Measurements from ENCODE around the gene AGAP1. TPM values are rescaled to one million over a fixed set of nuclear protein-coding genes. Genes with fewer than 3 reads are reported as not detected.

Gene AGAP1
- total and polyA plus RNA-seq, 2 donors (not counting 3 experiments of a cell fraction or from before 2014, with no cell fraction given): 10.2 to 20.9 TPM

DNA sequence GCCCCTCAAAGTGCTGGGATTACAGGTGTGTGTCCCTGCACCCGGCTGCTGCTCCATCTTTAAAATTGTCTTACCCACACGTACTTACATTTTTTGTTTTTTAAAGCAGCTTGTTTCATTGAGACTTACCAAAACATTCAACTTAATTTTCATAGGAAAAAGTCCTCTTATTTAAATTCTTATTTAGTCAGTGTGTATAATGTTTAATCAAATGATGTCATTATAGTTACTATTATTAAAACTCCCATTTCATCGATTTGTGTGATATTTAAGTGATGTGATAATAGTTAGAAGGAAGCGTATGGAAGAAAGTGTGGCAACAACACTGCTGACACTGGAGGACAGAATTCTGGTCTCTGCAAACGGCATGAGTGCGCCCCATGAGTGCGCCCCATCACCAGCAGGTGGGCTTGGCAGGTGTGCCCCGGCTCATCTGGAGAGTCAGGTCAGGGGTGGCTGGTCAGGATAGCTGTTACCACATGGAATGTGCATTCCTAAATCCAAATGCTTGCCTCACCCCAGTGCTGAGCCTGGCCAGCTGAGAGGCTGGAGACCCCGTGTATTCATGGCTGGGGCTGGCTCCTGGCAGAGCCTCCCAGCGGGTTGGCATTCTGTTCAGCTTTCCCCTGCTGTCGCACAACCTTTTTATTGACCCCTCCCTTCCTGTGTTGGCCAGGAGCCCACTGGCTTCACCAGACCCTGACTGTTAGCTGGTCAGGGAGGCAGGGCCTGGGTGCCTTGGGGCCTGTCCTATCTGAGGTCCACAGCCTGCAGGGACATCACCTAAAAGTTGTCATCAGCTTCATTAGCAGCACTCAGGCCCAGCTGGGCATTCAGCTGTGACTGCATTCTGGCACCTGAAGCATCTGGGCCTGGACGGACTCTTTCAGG is 79.7 kb downstream of the AGAP1 start:
- Histone ChIP-seq H2AFZ (ENCODE audit: low read depth, low read length) (no peak overlapping the region), H4K20me1 (replicated peaks; ENCODE audit: control insufficient read depth, extremely low read depth, insufficient read depth, low read length) (no peaks in the 10 kb centered on the region), H3K9ac (replicated peaks; ENCODE audit: extremely low read depth, insufficient read depth, low read length) (no peak overlapping the region), H3K27ac (ENCODE audit: insufficient read depth, low read depth, low read length) (no peak overlapping the region), H3K79me2 (ENCODE audit: control insufficient read depth, insufficient read depth, low read length) (no peaks in the 10 kb centered on the region), H3K9me1 (replicated peaks; ENCODE audit: control insufficient read depth, extremely low read depth, insufficient read depth, low read length) (no peaks in the 10 kb centered on the region), H3K27me3 (ENCODE audit: control insufficient read depth in 2 of 2, insufficient read depth in 2 of 2, low read length in 2 of 2) (no peaks in the 10 kb centered on the region), H3K9me3 (replicated peaks; ENCODE audit: control insufficient read depth, insufficient read depth, low read length) (no peaks in the 10 kb centered on the region), H3K4me3 (replicated peaks in 1 of 3; ENCODE audit: insufficient read depth in 1 of 3, low read depth in 1 of 3, low read length in 3 of 3) (no peak overlapping the region), H3K4me2 (ENCODE audit: insufficient read depth, low read length) (no peak overlapping the region), H3K4me1 (ENCODE audit: control insufficient read depth, extremely low read depth, insufficient read depth, low read length) (no peaks in the 10 kb centered on the region), H3K36me3 (ENCODE audit: control insufficient read depth in 2 of 2, extremely low read depth in 1 of 2, insufficient read depth in 2 of 2, low read length in 2 of 2) (no peaks in the 10 kb centered on the region)
- ChIA-PET POLR2A (interaction anchor here (0.6 kb wide), 1 partner anchor 33 kb away, joined by 8 read pairs; no protein-coding TSS in a partner anchor), CTCF (interaction anchor here (1.1 to 2.5 kb wide), 4 partner anchors 20 to 457 kb away, joined by 3 to 7 read pairs (median 4); no protein-coding TSS in a partner anchor)
- dilution Hi-C loops (cut with MboI; ENCODE audit: extremely low pct_ligation_motif_present, low sequenced_read_pairs): no loop called here
- intact Hi-C loops (cut with micrococcal nuclease): no loop called here
- TF ChIP-seq MYC (IDR thresholded peaks at IDR 0.05; ENCODE audit: low read depth, low read length) (no peak), POLR2AphosphoS5 (IDR thresholded peaks at IDR 0.05; ENCODE audit: insufficient read depth, low read depth, low read length) (no peak), JUN (IDR thresholded peaks at IDR 0.05; ENCODE audit: borderline replicate concordance, insufficient read depth, insufficient read length, low read depth) (no peak), EZH2 (IDR thresholded peaks at IDR 0.05; ENCODE audit: borderline replicate concordance, low read depth, low read length, severe bottlenecking) (no peak), FOS (IDR thresholded peaks at IDR 0.05; ENCODE audit: borderline replicate concordance, insufficient read depth, low read length) (no peak), POLR2A (IDR thresholded peaks at IDR 0.05; ENCODE audit: low read depth, low read length) (no peak), GATA2 (IDR thresholded peaks at IDR 0.05; ENCODE audit: insufficient read depth, insufficient read length, low read depth, low read length) (no peak)
- TF ChIP-seq, protein P1, sequence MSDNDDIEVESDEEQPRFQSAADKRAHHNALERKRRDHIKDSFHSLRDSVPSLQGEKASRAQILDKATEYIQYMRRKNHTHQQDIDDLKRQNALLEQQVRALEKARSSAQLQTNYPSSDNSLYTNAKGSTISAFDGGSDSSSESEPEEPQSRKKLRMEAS (IDR thresholded peaks at IDR 0.05; ENCODE audit: insufficient read depth, insufficient read length): no peak
- TF ChIP-seq, protein P2, sequence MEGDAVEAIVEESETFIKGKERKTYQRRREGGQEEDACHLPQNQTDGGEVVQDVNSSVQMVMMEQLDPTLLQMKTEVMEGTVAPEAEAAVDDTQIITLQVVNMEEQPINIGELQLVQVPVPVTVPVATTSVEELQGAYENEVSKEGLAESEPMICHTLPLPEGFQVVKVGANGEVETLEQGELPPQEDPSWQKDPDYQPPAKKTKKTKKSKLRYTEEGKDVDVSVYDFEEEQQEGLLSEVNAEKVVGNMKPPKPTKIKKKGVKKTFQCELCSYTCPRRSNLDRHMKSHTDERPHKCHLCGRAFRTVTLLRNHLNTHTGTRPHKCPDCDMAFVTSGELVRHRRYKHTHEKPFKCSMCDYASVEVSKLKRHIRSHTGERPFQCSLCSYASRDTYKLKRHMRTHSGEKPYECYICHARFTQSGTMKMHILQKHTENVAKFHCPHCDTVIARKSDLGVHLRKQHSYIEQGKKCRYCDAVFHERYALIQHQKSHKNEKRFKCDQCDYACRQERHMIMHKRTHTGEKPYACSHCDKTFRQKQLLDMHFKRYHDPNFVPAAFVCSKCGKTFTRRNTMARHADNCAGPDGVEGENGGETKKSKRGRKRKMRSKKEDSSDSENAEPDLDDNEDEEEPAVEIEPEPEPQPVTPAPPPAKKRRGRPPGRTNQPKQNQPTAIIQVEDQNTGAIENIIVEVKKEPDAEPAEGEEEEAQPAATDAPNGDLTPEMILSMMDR (IDR thresholded peaks at IDR 0.05; ENCODE audit: extremely low read depth in 1 of 2, insufficient read depth in 1 of 2, low read depth in 1 of 2, low read length in 2 of 2): no peak
- no TSS peak for BruUV-seq (replicated peaks)
- DNase-seq (ENCODE audit: low read depth, low spot score) (peak; percentile 19), FAIRE-seq (no peak)

All from endothelial cell of umbilical vein (primary cell).